Measurements from ENCODE around the gene IMPA2. TPM values are rescaled to one million over a fixed set of nuclear protein-coding genes. Genes with fewer than 3 reads are reported as not detected.

The IMPA2 gene
- total RNA-seq, 1 experiment from 2014 or later = 79.9 TPM

GRCh38 chr18:11989966-11990380 lies 8.7 kb downstream of the IMPA2 start:
- H3K9me3 Mint-ChIP-seq (ENCODE audit: unreplicated experiment) = no peaks in the 10 kb centered on the region
- TF ChIP-seq, protein P1, sequence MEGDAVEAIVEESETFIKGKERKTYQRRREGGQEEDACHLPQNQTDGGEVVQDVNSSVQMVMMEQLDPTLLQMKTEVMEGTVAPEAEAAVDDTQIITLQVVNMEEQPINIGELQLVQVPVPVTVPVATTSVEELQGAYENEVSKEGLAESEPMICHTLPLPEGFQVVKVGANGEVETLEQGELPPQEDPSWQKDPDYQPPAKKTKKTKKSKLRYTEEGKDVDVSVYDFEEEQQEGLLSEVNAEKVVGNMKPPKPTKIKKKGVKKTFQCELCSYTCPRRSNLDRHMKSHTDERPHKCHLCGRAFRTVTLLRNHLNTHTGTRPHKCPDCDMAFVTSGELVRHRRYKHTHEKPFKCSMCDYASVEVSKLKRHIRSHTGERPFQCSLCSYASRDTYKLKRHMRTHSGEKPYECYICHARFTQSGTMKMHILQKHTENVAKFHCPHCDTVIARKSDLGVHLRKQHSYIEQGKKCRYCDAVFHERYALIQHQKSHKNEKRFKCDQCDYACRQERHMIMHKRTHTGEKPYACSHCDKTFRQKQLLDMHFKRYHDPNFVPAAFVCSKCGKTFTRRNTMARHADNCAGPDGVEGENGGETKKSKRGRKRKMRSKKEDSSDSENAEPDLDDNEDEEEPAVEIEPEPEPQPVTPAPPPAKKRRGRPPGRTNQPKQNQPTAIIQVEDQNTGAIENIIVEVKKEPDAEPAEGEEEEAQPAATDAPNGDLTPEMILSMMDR (IDR thresholded peaks at IDR 0.05; ENCODE audit: insufficient read depth in 1 of 2, low read depth in 1 of 2, low read length in 1 of 2, severe bottlenecking in 1 of 2, unreplicated experiment in 1 of 2) = no peak
- H3K27ac Mint-ChIP-seq (ENCODE audit: unreplicated experiment) = no peak overlapping the region
- Histone ChIP-seq H3K9me3 (no peaks in the 10 kb centered on the region), H3K4me3 (ENCODE audit: low read depth, low read length) (no peak overlapping the region), H3K27me3 (replicated peaks; ENCODE audit: control insufficient read depth, insufficient read depth, low read length) (no peaks in the 10 kb centered on the region), H3K4me1 (peaks cover 12% of the 10 kb centered on the region), H3K36me3 (ENCODE audit: control insufficient read depth, insufficient read depth, low read length) (peaks cover 1% of the 10 kb centered on the region)
- H3K36me3 Mint-ChIP-seq (ENCODE audit: insufficient read depth, unreplicated experiment) = peaks cover 17% of the 10 kb centered on the region
- H3K4me3 Mint-ChIP-seq (ENCODE audit: unreplicated experiment) = no peak overlapping the region
- no peak for DNase-seq
- no peaks in the 10 kb centered on the region for H3K27me3 Mint-ChIP-seq (ENCODE audit: insufficient read depth, unreplicated experiment)
- CTCF ChIA-PET = interaction anchor here (0.5 to 1.9 kb wide), 5 partner anchors 8 to 262 kb away, joined by 3 to 7 read pairs (median 6); partner anchors contain the start of genes ANKRD62 and IMPA2
- no TSS peak for BruUV-seq (replicated peaks)
- POLR2A ChIA-PET = interaction anchor here (0.9 kb wide), 1 partner anchor 10 kb away, joined by 21 read pairs; no protein-coding TSS in a partner anchor
- H3K4me1 Mint-ChIP-seq (ENCODE audit: low read depth, unreplicated experiment) = peaks cover 28% of the 10 kb centered on the region
- intact Hi-C loops (cut with micrococcal nuclease; ENCODE audit: unreplicated experiment) = no loop called here

DNA sequence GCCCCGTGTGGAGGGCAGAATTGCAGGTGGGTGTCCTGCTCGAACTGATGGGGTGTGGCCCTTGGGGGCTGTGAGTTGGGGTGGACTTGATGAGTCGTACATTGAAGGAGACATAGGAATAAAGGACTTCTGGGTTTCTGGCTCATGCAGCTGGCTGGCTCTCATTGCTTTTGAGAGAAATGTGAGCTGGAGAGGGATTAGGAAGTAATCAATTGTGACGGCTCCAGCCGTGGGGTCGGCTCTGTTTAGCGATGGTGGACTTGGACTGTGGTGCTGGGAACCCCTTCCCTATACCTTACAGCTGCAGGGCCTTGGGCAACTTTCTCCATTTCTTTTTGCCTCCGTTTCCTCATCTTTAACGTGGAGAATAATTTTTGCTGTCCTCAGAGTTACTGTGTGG lies 9.2 kb downstream of the IMPA2 start:
- H3K4me3 Mint-ChIP-seq (ENCODE audit: unreplicated experiment) = no peak overlapping the region
- ChIA-PET POLR2A (no interaction called here), CTCF (interaction anchor here (1.1 to 1.9 kb wide), 2 partner anchors 9 to 257 kb away, joined by 3 to 7 read pairs; partner anchors contain the start of gene IMPA2)
- Histone ChIP-seq H3K27me3 (replicated peaks; ENCODE audit: control insufficient read depth, insufficient read depth, low read length) (no peaks in the 10 kb centered on the region), H3K4me3 (ENCODE audit: low read depth, low read length) (no peak overlapping the region), H3K36me3 (ENCODE audit: control insufficient read depth, insufficient read depth, low read length) (peaks cover 1% of the 10 kb centered on the region), H3K9me3 (no peaks in the 10 kb centered on the region), H3K4me1 (peaks cover 16% of the 10 kb centered on the region)
- intact Hi-C loops (cut with micrococcal nuclease; ENCODE audit: unreplicated experiment) = no loop called here
- peaks cover 33% of the 10 kb centered on the region for H3K4me1 Mint-ChIP-seq (ENCODE audit: low read depth, unreplicated experiment)
- TF ChIP-seq, protein P1 (IDR thresholded peaks at IDR 0.05; ENCODE audit: insufficient read depth in 1 of 2, low read depth in 1 of 2, low read length in 1 of 2, severe bottlenecking in 1 of 2, unreplicated experiment in 1 of 2) = no peak
- BruUV-seq (replicated peaks) = no TSS peak
- no peak for DNase-seq
- peaks cover 22% of the 10 kb centered on the region for H3K36me3 Mint-ChIP-seq (ENCODE audit: insufficient read depth, unreplicated experiment)
- H3K9me3 Mint-ChIP-seq (ENCODE audit: unreplicated experiment) = no peaks in the 10 kb centered on the region
- H3K27me3 Mint-ChIP-seq (ENCODE audit: insufficient read depth, unreplicated experiment) = no peaks in the 10 kb centered on the region
- H3K27ac Mint-ChIP-seq (ENCODE audit: unreplicated experiment) = no peak overlapping the region

GRCh38 chr18:11991021-11991795 lies 9.9 kb downstream of the IMPA2 start:
- TF ChIP-seq, protein P1 (IDR thresholded peaks at IDR 0.05; ENCODE audit: insufficient read depth in 1 of 2, low read depth in 1 of 2, low read length in 1 of 2, severe bottlenecking in 1 of 2, unreplicated experiment in 1 of 2) = no peak
- POLR2A ChIA-PET = no interaction called here
- H3K4me1 Mint-ChIP-seq (ENCODE audit: low read depth, unreplicated experiment) = peaks cover 36% of the 10 kb centered on the region
- BruUV-seq (replicated peaks) = no TSS peak
- no peak overlapping the region for H3K4me3 Mint-ChIP-seq (ENCODE audit: unreplicated experiment)
- intact Hi-C loops (cut with micrococcal nuclease; ENCODE audit: unreplicated experiment) = no loop called here
- CTCF ChIA-PET = interaction anchor here (1.1 to 1.9 kb wide), 2 partner anchors 9 to 258 kb away, joined by 3 to 7 read pairs; partner anchors contain the start of gene IMPA2
- no peak overlapping the region for H3K4me3 ChIP-seq (ENCODE audit: low read depth, low read length)
- no peaks in the 10 kb centered on the region for H3K27me3 ChIP-seq (replicated peaks; ENCODE audit: control insufficient read depth, insufficient read depth, low read length)
- H3K4me1 ChIP-seq = peaks cover 16% of the 10 kb centered on the region
- no peaks in the 10 kb centered on the region for H3K9me3 Mint-ChIP-seq (ENCODE audit: unreplicated experiment)
- H3K27me3 Mint-ChIP-seq (ENCODE audit: insufficient read depth, unreplicated experiment) = no peaks in the 10 kb centered on the region
- no peak overlapping the region for H3K27ac Mint-ChIP-seq (ENCODE audit: unreplicated experiment)
- no peaks in the 10 kb centered on the region; the same call in 1 of the 2 replicates for H3K36me3 ChIP-seq (ENCODE audit: control insufficient read depth, insufficient read depth, low read length)
- DNase-seq = no peak
- H3K9me3 ChIP-seq = no peaks in the 10 kb centered on the region
- H3K36me3 Mint-ChIP-seq (ENCODE audit: insufficient read depth, unreplicated experiment) = peaks cover 24% of the 10 kb centered on the region

All from Caco-2 (cell line).